GM12878 (cell line): ENCODE results near the gene SIL1. TPM values are rescaled to one million over a fixed set of nuclear protein-coding genes. Genes with fewer than 3 reads are reported as not detected.

Experiments
- ATF3 ChIP-seq: IDR thresholded peaks from 2 replicates; pipeline ENCODE4 v1.6.1; 2011; ENCODE audit warnings: low read depth, mild to moderate bottlenecking, low read length, moderate library complexity, borderline replicate concordance; ENCODE audit errors: extremely low read depth
- BACH1 ChIP-seq: fragments of 450-650 bp; IDR thresholded peaks from 2 replicates; pipeline ENCODE4 v1.6.1; 2017; ENCODE audit warnings: mild to moderate bottlenecking, borderline replicate concordance
- BHLHE40 ChIP-seq, 2 experiments: fragments of 450-650 bp in 1 of 2; IDR thresholded peaks; 2 replicates each; pipeline ENCODE4 v1.6.1; 2011 to 2017; ENCODE audit warnings: low read depth in 2 of 2, borderline replicate concordance in 1 of 2, improper control_type of control experiment in 1 of 2, low read length in 1 of 2, mild to moderate bottlenecking in 1 of 2
- CREM ChIP-seq: IDR thresholded peaks from 2 replicates; pipeline ENCODE4 v1.6.1; 2014; ENCODE audit warnings: antibody characterized with exemption, low read depth
- EED ChIP-seq: sonication (generic); IDR thresholded peaks from 2 replicates; pipeline ENCODE4 v1.6.1; 2016; ENCODE audit warnings: antibody characterized with exemption, low read depth
- ESRRA ChIP-seq: IDR thresholded peaks from 2 replicates; pipeline ENCODE4 v1.6.1; 2012; ENCODE audit warnings: mild to moderate bottlenecking, low read length, improper control_type of control experiment
- ETV6 ChIP-seq, 2 experiments: fragments of 450-650 bp in 1 of 2; IDR thresholded peaks in 1 of 2; conservative IDR thresholded peaks in 1 of 2; 2 replicates each; pipeline ENCODE4 v1.6.1; 2014; ENCODE audit warnings: antibody characterized with exemption in 1 of 2, borderline replicate concordance in 1 of 2, low read depth in 1 of 2, mild to moderate bottlenecking in 1 of 2, moderate library complexity in 1 of 2
- FOS ChIP-seq: IDR thresholded peaks from 3 replicates; pipeline ENCODE4 v1.6.1; 2011; ENCODE audit warnings: borderline replicate concordance; ENCODE audit not compliant: insufficient read length; ENCODE audit errors: extremely low read depth
- FOXK2 ChIP-seq: fragments of 450-650 bp; IDR thresholded peaks from 2 replicates; pipeline ENCODE4 v1.6.1; 2017; ENCODE audit warnings: mild to moderate bottlenecking, moderate library complexity
- GABPA ChIP-seq: IDR thresholded peaks from 2 replicates; pipeline ENCODE4 v1.6.1; 2014; ENCODE audit warnings: antibody characterized with exemption, low read depth, mild to moderate bottlenecking, inconsistent platforms
- HDAC2 ChIP-seq: fragments of 200-600 bp; sonication (generic); IDR thresholded peaks from 2 replicates; pipeline ENCODE4 v1.6.1; 2017
- HDAC6 ChIP-seq: fragments of 200-600 bp; sonication (generic); IDR thresholded peaks from one replicate; pipeline ENCODE4 v1.8.0; 2017; ENCODE audit warnings: antibody characterized with exemption; ENCODE audit not compliant: unreplicated experiment
- HDGF ChIP-seq: fragments of 450-650 bp; IDR thresholded peaks from 2 replicates; pipeline ENCODE4 v1.6.1; 2016; ENCODE audit warnings: antibody characterized with exemption
- IKZF2 ChIP-seq, 2 experiments: fragments of 450-650 bp; IDR thresholded peaks; 2 replicates each; pipeline ENCODE4 v1.6.1; 2017; ENCODE audit warnings: mild to moderate bottlenecking in 2 of 2, moderate library complexity in 2 of 2
- KDM1A ChIP-seq: fragments of 200-600 bp; sonication (generic); IDR thresholded peaks from 2 replicates; pipeline ENCODE4 v1.6.1; 2016; ENCODE audit warnings: borderline replicate concordance
- MXI1 ChIP-seq: fragments of 150-350 bp; IDR thresholded peaks from 2 replicates; pipeline ENCODE4 v1.6.1; 2011; ENCODE audit warnings: low read depth, mild to moderate bottlenecking, inconsistent platforms, low read length, improper control_type of control experiment
- NFYA ChIP-seq: IDR thresholded peaks from 2 replicates; pipeline ENCODE4 v1.6.1; 2011; ENCODE audit warnings: low read depth, mild to moderate bottlenecking, low read length, improper control_type of control experiment, borderline replicate concordance
- SMARCA5 ChIP-seq: fragments of 450-650 bp; IDR thresholded peaks from 2 replicates; pipeline ENCODE4 v1.6.1; 2017; ENCODE audit warnings: mild to moderate bottlenecking
- SP1 ChIP-seq: IDR thresholded peaks from one replicate; pipeline ENCODE4 v1.6.1; 2011; ENCODE audit warnings: low read depth, low read length
- SUPT20H ChIP-seq: IDR thresholded peaks from 2 replicates; pipeline ENCODE4 v1.6.1; 2011; ENCODE audit warnings: low read depth, mild to moderate bottlenecking, low read length, moderate library complexity, borderline replicate concordance; ENCODE audit not compliant: control insufficient read depth
- TCF7 ChIP-seq: IDR thresholded peaks from 2 replicates; pipeline ENCODE4 v1.6.1; 2014; ENCODE audit warnings: antibody characterized with exemption, borderline replicate concordance
- USF2 ChIP-seq: IDR thresholded peaks from 2 replicates; pipeline ENCODE4 v1.6.1; 2011; ENCODE audit warnings: low read depth, low read length, improper control_type of control experiment, borderline replicate concordance
- YBX1 ChIP-seq: fragments of 450-650 bp; IDR thresholded peaks from 2 replicates; pipeline ENCODE4 v1.6.1; 2016; ENCODE audit warnings: antibody characterized with exemption
- YY1 ChIP-seq: IDR thresholded peaks from 2 replicates; pipeline ENCODE4 v1.6.1; 2011; ENCODE audit warnings: low read depth, mild to moderate bottlenecking, low read length
- ZNF207 ChIP-seq: fragments of 450-650 bp; IDR thresholded peaks from 2 replicates; pipeline ENCODE4 v1.6.1; 2014; ENCODE audit warnings: antibody characterized with exemption, mild to moderate bottlenecking, borderline replicate concordance
- ZNF622 ChIP-seq: fragments of 450-650 bp; IDR thresholded peaks from 2 replicates; pipeline ENCODE4 v1.6.1; 2017; ENCODE audit warnings: mild to moderate bottlenecking, inconsistent platforms
- ZNF687 ChIP-seq: fragments of 450-650 bp; IDR thresholded peaks from 2 replicates; pipeline ENCODE4 v1.6.1; 2017; ENCODE audit warnings: mild to moderate bottlenecking, moderate library complexity
- polyA plus RNA-seq, 11 experiments: library from polyadenylated mRNA; depleted of rRNA in 4 of 11; unstranded in 6 of 11; stranded (reverse) in 5 of 11; fragments of >200 nt; fragmentation: Nextera tagmentation in 4 of 11; fragmentation: Illumina TruSeq in 1 of 11; extraction: Ambion mirVana in 4 of 11; extraction: Trizol in 1 of 11; gene quantifications; 1 replicate in 1 of 11; 2 replicates in 10 of 11; pipeline versions ENCODE4 v1.2.1 to v1.2.3, GENCODE V29; 2011 to 2016; ENCODE audit warnings: inconsistent platforms in 2 of 11, missing spikeins in 2 of 11, low read depth in 1 of 11
- total RNA-seq, 4 experiments: library from RNA; depleted of rRNA in 3 of 4; stranded (reverse); fragments of >200 nt in 3 of 4; fragmentation: Illumina TruSeq in 1 of 4; extraction: Trizol in 1 of 4; gene quantifications; 2 replicates each; pipeline versions ENCODE4 v1.2.1 to v1.2.3, GENCODE V29; 2013 to 2021

The SIL1 gene
- total and polyA plus RNA-seq, 10 of the 15 experiments (the other 5 are each of a cell fraction or from before 2014, with no cell fraction given), result 4.1 to 49.8 (median 29.4) TPM

- peak; percentile 96 for TF ChIP-seq BHLHE40 (IDR thresholded peaks at IDR 0.05; ENCODE audit: borderline replicate concordance in 1 of 2, low read depth in 2 of 2, low read length in 1 of 2)
- peak; percentile 49 for TF ChIP-seq CREM
- peak; percentile 94 for TF ChIP-seq ZNF687
- TF ChIP-seq ETV6 (conservative IDR thresholded peaks at IDR 0.05 in 1 of 2, IDR thresholded peaks at IDR 0.05 in 1 of 2; ENCODE audit: borderline replicate concordance in 1 of 2, low read depth in 1 of 2), result no peak
- no peak for TF ChIP-seq YBX1
- TF ChIP-seq USF2, result no peak
- no peak for TF ChIP-seq HDAC6
- TF ChIP-seq ATF3, result no peak
- no peak for TF ChIP-seq FOS
- TF ChIP-seq HDAC2, result no peak
- peak; percentile 22 to 39; a peak in 2 of 4 replicates for TF ChIP-seq IKZF2 (IDR thresholded peaks at IDR 0.05)
- TF ChIP-seq TCF7, result no peak
- TF ChIP-seq SP1, result no peak
- TF ChIP-seq HDGF, result 0 out of 2 replicates have a peak, but pooled peaks have one; percentile 25
- TF ChIP-seq GABPA, result no peak
- TF ChIP-seq BACH1, result peak; percentile 46; the same call in 1 of the 2 replicates
- no peak for TF ChIP-seq MXI1
- TF ChIP-seq FOXK2, result no peak
- no peak for TF ChIP-seq KDM1A
- TF ChIP-seq YY1, result peak; percentile 70
- no peak for TF ChIP-seq EED
- 0 out of 2 replicates have a peak, but pooled peaks have one; percentile 23 for TF ChIP-seq ESRRA
- no peak for TF ChIP-seq NFYA
- no peak for TF ChIP-seq SUPT20H
- TF ChIP-seq ZNF207, result no peak
- TF ChIP-seq ZNF622, result no peak
- no peak for TF ChIP-seq SMARCA5
Measured at GRCh38 chr5:139197710-139198669, at the start of gene SIL1 (continued).
